T follicular helper cell (primary cell): Measurements from ENCODE around the gene IER3.
A peak's percentile ranks its signal among the peaks of the same experiment; 100 is the strongest.

ENCODE experiments used
- DNase-seq: peaks from one replicate; pipeline ENCODE4 v3.0.0-alpha.2; 2020; ENCODE audit warnings: low read depth

IER3 gene

GRCh38 chr6:30747902-30748769, 3.8 kb upstream of the IER3 start:
- no peak for DNase-seq

- DNase-seq = no peak
Observed at GRCh38 chr6:30747300-30747687, 2.9 kb upstream of the IER3 start.

GRCh38 chr6:30743099-30744053, 971 bp downstream of the IER3 start:
- no peak for DNase-seq

GRCh38 chr6:30742316-30743098, 1.8 kb downstream of the IER3 start, which contains the start of gene FLOT1:
FLOT1 (minus strand) TSS chr6:30742687; CDS start chr6:30742189, 498 bp downstream.
- DNase-seq = peak; percentile 60

GRCh38 chr6:30741789-30742315, 2.5 kb downstream of the IER3 start:
- DNase-seq = no peak

- no peak for DNase-seq
Observed at GRCh38 chr6:30741063-30741779, 3.1 kb downstream of the IER3 start.

GRCh38 chr6:30740540-30740870, 3.8 kb downstream of the IER3 start:
- no peak for DNase-seq

- no peak for DNase-seq
Observed at GRCh38 chr6:30738532-30738931, 5.8 kb downstream of the IER3 start.

- no peak for DNase-seq
Observed at GRCh38 chr6:30735668-30736314, 8.6 kb downstream of the IER3 start.

- DNase-seq = no peak
Observed at GRCh38 chr6:30732237-30732943, 12.0 kb downstream of the IER3 start.

GRCh38 chr6:30730601-30731435, 13.5 kb downstream of the IER3 start:
- peak; percentile 81 for DNase-seq

GRCh38 chr6:30727920-30728553, 16.3 kb downstream of the IER3 start:
- no peak for DNase-seq

GRCh38 chr6:30726506-30727413, 17.6 kb downstream of the IER3 start:
- no peak for DNase-seq

- no peak for DNase-seq
Observed at GRCh38 chr6:30725713-30726505, 18.4 kb downstream of the IER3 start.

GRCh38 chr6:30724906-30725667, 19.3 kb downstream of the IER3 start:
- no peak for DNase-seq
